Central memory CD8-positive, alpha-beta T cell (primary cell): ENCODE data around the gene FBXO42.

Experiments used
- ATAC-seq: fragments of 150-1000 bp; cut with Tn5 transposase; replicated peaks from 2 replicates; pipeline ENCODE4 v1.10.0; 2022; ENCODE audit warnings: mild to moderate bottlenecking, moderate FRiP score, moderate number of reproducible peaks; ENCODE audit not compliant: poor library complexity, severe bottlenecking; ENCODE audit errors: extremely low read depth
- DNase-seq, 2 donors: peaks; one replicate each; pipeline ENCODE4 v3.0.0; 2021; ENCODE audit warnings: low spot score in 2 of 2
- H3K27ac Mint-ChIP-seq: one replicate; pipeline ENCODE4 v1.8.0; 2022; ENCODE audit warnings: low read depth, mild to moderate bottlenecking, moderate library complexity, mixed read lengths
- H3K27me3 Mint-ChIP-seq: one replicate; pipeline ENCODE4 v1.8.0; 2022; ENCODE audit warnings: mixed read lengths
- H3K36me3 Mint-ChIP-seq: one replicate; pipeline ENCODE4 v1.8.0; 2022; ENCODE audit warnings: mild to moderate bottlenecking, moderate library complexity, mixed read lengths; ENCODE audit not compliant: insufficient read depth
- H3K4me1 Mint-ChIP-seq: one replicate; pipeline ENCODE4 v1.8.0; 2022; ENCODE audit warnings: mixed read lengths
- H3K4me3 Mint-ChIP-seq: one replicate; pipeline ENCODE4 v1.8.0; 2022; ENCODE audit warnings: mild to moderate bottlenecking, moderate library complexity, mixed read lengths
- H3K9me3 Mint-ChIP-seq: one replicate; pipeline ENCODE4 v1.8.0; 2022; ENCODE audit warnings: mixed read lengths

The FBXO42 gene

GRCh38 chr1:16239972-16240491, 112.2 kb downstream of the FBXO42 start:
- DNase-seq (no peak), ATAC-seq (no peak)
- peaks cover 22% of the 10 kb centered on the region for H3K4me1 Mint-ChIP-seq
- H3K9me3 Mint-ChIP-seq: no peaks in the 10 kb centered on the region
- H3K36me3 Mint-ChIP-seq: peaks cover 22% of the 10 kb centered on the region
- no peaks in the 10 kb centered on the region for H3K27me3 Mint-ChIP-seq
- H3K27ac Mint-ChIP-seq: peak overlapping the region; percentile 16
- no peak overlapping the region for H3K4me3 Mint-ChIP-seq

- peak overlapping the region; percentile 94 for H3K27ac Mint-ChIP-seq
- no peak for ATAC-seq
- H3K27me3 Mint-ChIP-seq: no peaks in the 10 kb centered on the region
- H3K9me3 Mint-ChIP-seq: no peaks in the 10 kb centered on the region
- peaks cover 22% of the 10 kb centered on the region for H3K36me3 Mint-ChIP-seq
- peaks cover 22% of the 10 kb centered on the region for H3K4me1 Mint-ChIP-seq
- no peak for DNase-seq
- H3K4me3 Mint-ChIP-seq: peak overlapping the region; percentile 89
Measured at GRCh38 chr1:16237343-16237830, 114.9 kb downstream of the FBXO42 start.

GRCh38 chr1:16236511-16237342, 115.6 kb downstream of the FBXO42 start, which contains the start of gene CPLANE2:
CPLANE2 (minus strand) TSS chr1:16237183; CDS start chr1:16236742, 441 bp downstream.
- Mint-ChIP-seq H3K9me3 (no peaks in the 10 kb centered on the region), H3K27ac (peak within 1 kb of the TSS; percentile 94), H3K4me3 (peak within 1 kb of the TSS; percentile 89), H3K27me3 (no peaks in the 10 kb centered on the region), H3K4me1 (peaks cover 22% of the 10 kb centered on the region), H3K36me3 (peaks cover 22% of the 10 kb centered on the region)
- peak; percentile 76 for ATAC-seq
- DNase-seq: peak; percentile 93

GRCh38 chr1:16235944-16236510, 116.3 kb downstream of the FBXO42 start:
- H3K4me3 Mint-ChIP-seq: peak overlapping the region; percentile 89
- H3K27ac Mint-ChIP-seq: peak overlapping the region; percentile 94
- ATAC-seq (peak; percentile 72), DNase-seq (peak in 1 of 2 donors; percentile 44)
- H3K36me3 Mint-ChIP-seq: peaks cover 20% of the 10 kb centered on the region
- peaks cover 22% of the 10 kb centered on the region for H3K4me1 Mint-ChIP-seq
- H3K27me3 Mint-ChIP-seq: no peaks in the 10 kb centered on the region
- H3K9me3 Mint-ChIP-seq: no peaks in the 10 kb centered on the region

GRCh38 chr1:16235347-16235746, 116.9 kb downstream of the FBXO42 start:
- Mint-ChIP-seq H3K27ac (no peak overlapping the region), H3K9me3 (no peaks in the 10 kb centered on the region)
- ATAC-seq: no peak

GRCh38 chr1:16233431-16233830, 118.8 kb downstream of the FBXO42 start:
- no peak for ATAC-seq
- no peak overlapping the region for H3K27ac Mint-ChIP-seq

More at GRCh38 chr1:16235347-16235746, 116.9 kb downstream of the FBXO42 start:
- Mint-ChIP-seq H3K4me1 (peaks cover 22% of the 10 kb centered on the region), H3K27me3 (no peaks in the 10 kb centered on the region), H3K36me3 (peaks cover 20% of the 10 kb centered on the region), H3K4me3 (no peak overlapping the region)
- no peak for DNase-seq

GRCh38 chr1:16232316-16232710, 120.0 kb downstream of the FBXO42 start:
- Mint-ChIP-seq H3K4me1 (peaks cover 15% of the 10 kb centered on the region), H3K27me3 (no peaks in the 10 kb centered on the region), H3K4me3 (no peak overlapping the region), H3K9me3 (no peaks in the 10 kb centered on the region), H3K27ac (peak overlapping the region; percentile 36), H3K36me3 (peaks cover 17% of the 10 kb centered on the region)
- no peak for ATAC-seq
- no peak for DNase-seq

More at GRCh38 chr1:16233431-16233830, 118.8 kb downstream of the FBXO42 start:
- Mint-ChIP-seq H3K4me1 (peaks cover 22% of the 10 kb centered on the region), H3K9me3 (no peaks in the 10 kb centered on the region), H3K36me3 (peaks cover 18% of the 10 kb centered on the region), H3K4me3 (no peak overlapping the region), H3K27me3 (no peaks in the 10 kb centered on the region)
- DNase-seq: no peak

- ATAC-seq: no peak
- H3K9me3 Mint-ChIP-seq: no peaks in the 10 kb centered on the region
- no peaks in the 10 kb centered on the region for H3K27me3 Mint-ChIP-seq
- H3K27ac Mint-ChIP-seq: no peak overlapping the region
- DNase-seq: no peak
- peaks cover 10% of the 10 kb centered on the region for H3K36me3 Mint-ChIP-seq
- no peak overlapping the region for H3K4me3 Mint-ChIP-seq
- H3K4me1 Mint-ChIP-seq: peaks cover 9% of the 10 kb centered on the region
Measured at GRCh38 chr1:16231331-16232315, 120.7 kb downstream of the FBXO42 start.

GRCh38 chr1:16230744-16231143, 121.5 kb downstream of the FBXO42 start:
- no peaks in the 10 kb centered on the region for H3K9me3 Mint-ChIP-seq
- no peak overlapping the region for H3K4me3 Mint-ChIP-seq
- H3K27ac Mint-ChIP-seq: no peak overlapping the region
- H3K27me3 Mint-ChIP-seq: peaks cover 7% of the 10 kb centered on the region
- DNase-seq: no peak
- no peaks in the 10 kb centered on the region for H3K4me1 Mint-ChIP-seq
- peaks cover 4% of the 10 kb centered on the region for H3K36me3 Mint-ChIP-seq
- no peak for ATAC-seq

GRCh38 chr1:16229976-16230740, 122.1 kb downstream of the FBXO42 start:
- Mint-ChIP-seq H3K4me3 (no peak overlapping the region), H3K9me3 (no peaks in the 10 kb centered on the region), H3K27me3 (peaks cover 7% of the 10 kb centered on the region), H3K27ac (no peak overlapping the region), H3K36me3 (peaks cover 4% of the 10 kb centered on the region), H3K4me1 (no peaks in the 10 kb centered on the region)
- ATAC-seq: no peak
- no peak for DNase-seq

GRCh38 chr1:16226490-16227179, 125.6 kb downstream of the FBXO42 start:
- ATAC-seq: no peak
- no peak overlapping the region for H3K27ac Mint-ChIP-seq
- no peaks in the 10 kb centered on the region for H3K9me3 Mint-ChIP-seq
- DNase-seq: no peak
- H3K4me3 Mint-ChIP-seq: no peak overlapping the region
- H3K27me3 Mint-ChIP-seq: peaks cover 7% of the 10 kb centered on the region
- no peaks in the 10 kb centered on the region for H3K4me1 Mint-ChIP-seq
- H3K36me3 Mint-ChIP-seq: peaks cover 6% of the 10 kb centered on the region
